NT2/D1 (cell line): ENCODE data around the gene SMAD1.

ENCODE experiments used
- YY1 ChIP-seq: IDR thresholded peaks from 2 replicates; pipeline ENCODE4 v1.6.1; 2011; ENCODE audit not compliant: insufficient read length, insufficient read depth
- ZNF274 ChIP-seq: IDR thresholded peaks from 2 replicates; pipeline ENCODE4 v1.6.1; 2011; ENCODE audit warnings: mild to moderate bottlenecking, low read depth, low read length

DNA sequence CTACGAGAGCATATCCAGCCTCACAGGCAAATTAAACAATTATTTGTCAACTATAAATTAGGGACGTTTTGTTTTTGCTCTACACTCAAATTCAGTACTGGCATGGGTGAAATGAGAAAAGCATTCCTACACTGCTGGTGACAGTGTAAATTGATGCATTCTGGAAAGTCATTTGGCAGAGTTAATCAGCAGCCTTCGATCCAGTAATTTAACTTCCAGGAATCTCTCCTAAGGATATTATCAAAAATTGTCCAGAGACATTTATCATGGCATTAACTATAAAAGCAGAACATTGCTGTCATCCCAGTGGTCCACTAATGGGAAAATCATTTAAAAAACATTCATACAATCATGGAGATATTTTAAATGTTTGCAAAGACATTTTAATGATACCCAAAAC lies 70.0 kb downstream of the SMAD1 start:
- TF ChIP-seq ZNF274 (no peak), YY1 (no peak)
